ENCODE data around the gene CRACR2B.

Gene CRACR2B

DNA sequence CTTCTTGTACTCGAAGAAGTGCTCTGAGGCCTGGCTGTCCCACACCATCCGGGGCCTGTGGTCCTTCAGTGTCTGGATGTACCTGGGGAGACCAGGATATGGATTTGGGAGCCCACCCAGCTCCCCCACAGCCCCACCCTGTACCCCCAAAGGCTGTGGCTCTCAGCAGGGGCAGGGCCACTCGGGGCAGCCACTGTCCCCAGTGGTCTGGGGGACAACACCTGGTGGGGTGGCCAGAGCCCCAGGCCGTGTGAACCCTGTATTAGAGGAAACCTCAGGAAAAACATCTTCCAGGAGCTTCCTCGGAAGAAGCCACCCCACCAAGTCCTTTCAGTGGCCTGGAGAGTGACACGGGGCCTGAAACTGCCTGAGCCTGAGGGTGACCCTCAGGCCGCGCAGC is 42.7 kb downstream of the CRACR2B start:
- TF ChIP-seq ZNF384 (IDR thresholded peaks at IDR 0.05): no peak
- no peak for TF ChIP-seq LEF1 (IDR thresholded peaks at IDR 0.05; ENCODE audit: borderline replicate concordance)
- no peak for TF ChIP-seq ARNT (IDR thresholded peaks at IDR 0.05)
- TF ChIP-seq L3MBTL2 (conservative IDR thresholded peaks at IDR 0.05): no peak
- TF ChIP-seq FOXA1 (IDR thresholded peaks at IDR 0.05): no peak
- TF ChIP-seq TARDBP (IDR thresholded peaks at IDR 0.05): no peak
- no peak for TF ChIP-seq FOXM1 (IDR thresholded peaks at IDR 0.05; ENCODE audit: borderline replicate concordance)
- DNase-seq (ENCODE audit: extremely low spot score): no peak
- POLR2A ChIA-PET: no interaction called here
- CTCF ChIA-PET: no interaction called here

DNA sequence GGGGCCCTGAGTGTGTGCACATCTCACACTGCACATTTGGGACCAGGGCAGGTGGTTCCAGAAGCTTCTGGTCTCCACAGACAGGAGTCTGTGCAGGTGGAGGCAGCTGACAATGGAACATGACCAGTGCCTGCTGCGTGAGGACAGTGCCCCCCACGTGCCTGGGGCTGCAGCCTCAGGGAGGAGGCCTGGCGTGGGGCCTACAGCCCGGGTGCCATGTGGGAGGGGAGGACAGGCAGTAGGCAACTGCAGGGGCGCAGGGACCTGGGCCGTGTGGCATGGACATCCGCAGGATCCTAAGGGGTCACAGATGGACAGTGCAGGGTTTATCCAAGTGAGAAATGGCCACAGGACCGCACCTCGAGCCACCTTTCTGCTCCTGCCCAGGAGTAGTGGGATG is 43.8 kb downstream of the CRACR2B start:
- ChIA-PET CTCF (no interaction called here), POLR2A (no interaction called here)
- TF ChIP-seq FOXK2 (IDR thresholded peaks at IDR 0.05) (no peak), ELF4 (IDR thresholded peaks at IDR 0.05) (no peak), ARNT (IDR thresholded peaks at IDR 0.05) (no peak), L3MBTL2 (conservative IDR thresholded peaks at IDR 0.05) (no peak), SP1 (IDR thresholded peaks at IDR 0.05) (no peak), ZNF384 (IDR thresholded peaks at IDR 0.05) (no peak), NFRKB (IDR thresholded peaks at IDR 0.05) (no peak), LEF1 (IDR thresholded peaks at IDR 0.05; ENCODE audit: borderline replicate concordance) (no peak), SUZ12 (IDR thresholded peaks at IDR 0.05) (no peak), CTBP1 (IDR thresholded peaks at IDR 0.05; ENCODE audit: borderline replicate concordance) (no peak), BHLHE40 (IDR thresholded peaks at IDR 0.05; ENCODE audit: borderline replicate concordance) (no peak), FOXM1 (IDR thresholded peaks at IDR 0.05; ENCODE audit: borderline replicate concordance) (no peak), HDGF (IDR thresholded peaks at IDR 0.05; ENCODE audit: borderline replicate concordance) (no peak)
- TF ChIP-seq, protein P1, sequence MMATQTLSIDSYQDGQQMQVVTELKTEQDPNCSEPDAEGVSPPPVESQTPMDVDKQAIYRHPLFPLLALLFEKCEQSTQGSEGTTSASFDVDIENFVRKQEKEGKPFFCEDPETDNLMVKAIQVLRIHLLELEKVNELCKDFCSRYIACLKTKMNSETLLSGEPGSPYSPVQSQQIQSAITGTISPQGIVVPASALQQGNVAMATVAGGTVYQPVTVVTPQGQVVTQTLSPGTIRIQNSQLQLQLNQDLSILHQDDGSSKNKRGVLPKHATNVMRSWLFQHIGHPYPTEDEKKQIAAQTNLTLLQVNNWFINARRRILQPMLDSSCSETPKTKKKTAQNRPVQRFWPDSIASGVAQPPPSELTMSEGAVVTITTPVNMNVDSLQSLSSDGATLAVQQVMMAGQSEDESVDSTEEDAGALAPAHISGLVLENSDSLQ (IDR thresholded peaks at IDR 0.05): no peak
- no peak for DNase-seq (ENCODE audit: extremely low spot score)

DNA sequence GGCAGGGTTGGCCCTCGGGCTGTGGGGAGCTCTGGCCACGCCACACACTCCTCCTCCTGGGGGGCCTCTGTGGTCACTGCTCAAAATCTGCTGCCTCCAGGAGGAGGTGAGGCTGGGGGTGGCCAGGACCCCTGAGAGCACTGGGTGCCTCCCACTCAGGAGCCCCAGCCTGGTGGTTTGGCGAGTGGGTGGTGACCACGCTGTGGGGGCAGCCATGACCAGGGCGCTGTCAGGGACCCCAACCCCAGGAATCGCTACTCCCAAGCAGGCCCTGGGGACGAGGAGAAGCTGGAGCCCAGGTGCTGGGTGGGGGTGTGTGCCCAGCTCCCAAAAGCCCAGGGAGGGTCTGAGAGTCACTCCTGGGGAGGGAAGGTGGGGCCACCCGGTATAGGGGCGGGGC is 45.1 kb downstream of the CRACR2B start:
- no peak for DNase-seq (ENCODE audit: extremely low spot score)
- POLR2A ChIA-PET: no interaction called here
- TF ChIP-seq ELF4 (IDR thresholded peaks at IDR 0.05) (no peak), TARDBP (IDR thresholded peaks at IDR 0.05) (no peak), NFRKB (IDR thresholded peaks at IDR 0.05) (no peak), LEF1 (IDR thresholded peaks at IDR 0.05; ENCODE audit: borderline replicate concordance) (no peak), L3MBTL2 (conservative IDR thresholded peaks at IDR 0.05) (no peak), ZNF384 (IDR thresholded peaks at IDR 0.05) (no peak), HDGF (IDR thresholded peaks at IDR 0.05; ENCODE audit: borderline replicate concordance) (no peak), FOXA1 (IDR thresholded peaks at IDR 0.05) (no peak), CTBP1 (IDR thresholded peaks at IDR 0.05; ENCODE audit: borderline replicate concordance) (no peak)
- TF ChIP-seq, protein P1 (IDR thresholded peaks at IDR 0.05): no peak
- CTCF ChIA-PET: no interaction called here

- DNase-seq (ENCODE audit: extremely low spot score): no peak
- ChIA-PET CTCF (no interaction called here), POLR2A (no interaction called here)
- no peak for TF ChIP-seq ZNF384 (IDR thresholded peaks at IDR 0.05)
Observed at GRCh38 chr11:873706-874105, 46.0 kb downstream of the CRACR2B start.

GRCh38 chr11:875203-875602 is 47.5 kb downstream of the CRACR2B start:
- CTCF ChIA-PET: no interaction called here
- DNase-seq (ENCODE audit: extremely low spot score): no peak
- POLR2A ChIA-PET: no interaction called here
- TF ChIP-seq HDGF (IDR thresholded peaks at IDR 0.05; ENCODE audit: borderline replicate concordance) (no peak), BHLHE40 (IDR thresholded peaks at IDR 0.05; ENCODE audit: borderline replicate concordance) (no peak), SP1 (IDR thresholded peaks at IDR 0.05) (no peak), ELF4 (IDR thresholded peaks at IDR 0.05) (no peak), FOXK2 (IDR thresholded peaks at IDR 0.05) (no peak), NFRKB (IDR thresholded peaks at IDR 0.05) (no peak), L3MBTL2 (conservative IDR thresholded peaks at IDR 0.05) (no peak), LEF1 (IDR thresholded peaks at IDR 0.05; ENCODE audit: borderline replicate concordance) (no peak), ARNT (IDR thresholded peaks at IDR 0.05) (no peak), SUZ12 (IDR thresholded peaks at IDR 0.05) (no peak), FOXM1 (IDR thresholded peaks at IDR 0.05; ENCODE audit: borderline replicate concordance) (no peak), FOXA1 (IDR thresholded peaks at IDR 0.05) (no peak), CTBP1 (IDR thresholded peaks at IDR 0.05; ENCODE audit: borderline replicate concordance) (no peak), ZNF384 (IDR thresholded peaks at IDR 0.05) (no peak), TARDBP (IDR thresholded peaks at IDR 0.05) (no peak)
- TF ChIP-seq, protein P1 (IDR thresholded peaks at IDR 0.05): no peak

DNA sequence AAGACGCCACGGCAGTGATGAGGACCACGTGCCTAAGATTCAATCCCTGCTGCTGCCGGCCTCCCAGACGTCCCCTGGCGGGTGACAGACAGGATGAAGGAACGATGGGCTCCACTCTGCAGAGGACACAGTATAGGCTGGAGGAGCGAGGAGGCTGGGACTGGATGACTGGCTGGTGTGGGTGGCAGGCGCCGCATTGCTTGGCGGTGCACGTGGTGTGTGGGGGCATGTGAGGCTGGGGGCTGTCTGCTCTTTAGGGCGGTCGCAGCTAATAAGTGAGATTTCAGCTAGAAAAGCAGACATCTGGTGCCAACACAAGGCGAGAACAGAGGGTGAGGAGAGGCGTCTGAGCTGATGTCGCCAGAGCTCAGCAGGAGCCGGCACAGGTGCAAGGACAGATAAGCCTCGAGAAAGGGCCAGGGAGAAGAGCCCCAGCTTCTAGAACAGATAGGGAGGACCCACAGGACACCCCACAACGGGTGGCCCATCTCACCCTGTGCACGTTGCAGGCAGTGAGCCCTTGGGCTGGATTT is 48.1 kb downstream of the CRACR2B start:
- no peak for DNase-seq (ENCODE audit: extremely low spot score)
- POLR2A ChIA-PET: interaction anchor here (1.2 kb wide), 1 partner anchor 35 kb away, joined by 3 read pairs; the partner anchor contains the start of gene CHID1
- CTCF ChIA-PET: no interaction called here
- no peak for TF ChIP-seq CTBP1 (IDR thresholded peaks at IDR 0.05; ENCODE audit: borderline replicate concordance)
- TF ChIP-seq FOXK2 (IDR thresholded peaks at IDR 0.05): no peak
- no peak for TF ChIP-seq SP1 (IDR thresholded peaks at IDR 0.05)
- no peak for TF ChIP-seq TARDBP (IDR thresholded peaks at IDR 0.05)
- no peak for TF ChIP-seq SUZ12 (IDR thresholded peaks at IDR 0.05)
- TF ChIP-seq FOXA1 (IDR thresholded peaks at IDR 0.05): no peak
- TF ChIP-seq, protein P1 (IDR thresholded peaks at IDR 0.05): no peak
- TF ChIP-seq FOXM1 (IDR thresholded peaks at IDR 0.05; ENCODE audit: borderline replicate concordance): no peak
- no peak for TF ChIP-seq BHLHE40 (IDR thresholded peaks at IDR 0.05; ENCODE audit: borderline replicate concordance)
- no peak for TF ChIP-seq ARNT (IDR thresholded peaks at IDR 0.05)
- no peak for TF ChIP-seq LEF1 (IDR thresholded peaks at IDR 0.05; ENCODE audit: borderline replicate concordance)
- no peak for TF ChIP-seq HDGF (IDR thresholded peaks at IDR 0.05; ENCODE audit: borderline replicate concordance)
- no peak for TF ChIP-seq NFRKB (IDR thresholded peaks at IDR 0.05)
- TF ChIP-seq ZNF384 (IDR thresholded peaks at IDR 0.05): no peak
- TF ChIP-seq ELF4 (IDR thresholded peaks at IDR 0.05): no peak
- no peak for TF ChIP-seq L3MBTL2 (conservative IDR thresholded peaks at IDR 0.05)

Data from HEK293T (cell line).